Activated T-cell treated with anti-CD3 and anti-CD28 coated beads, Interleukin-2, amount 50 U/mL, for 72 hours (primary cell): ENCODE measurements around the gene SPATA12. TPM values are rescaled to one million over a fixed set of nuclear protein-coding genes. Genes with fewer than 3 reads are reported as not detected.

Experiments
- ATAC-seq, 2 donors: fragments of 150-1000 bp; cut with Tn5 transposase; replicated peaks in 1 of 2; 2 replicates each; pipeline ENCODE4 v1.10.0; 2021; ENCODE audit warnings: moderate library complexity in 2 of 2, mild to moderate bottlenecking in 1 of 2
- DNase-seq, 2 donors: peaks; one replicate each; pipeline ENCODE4 v3.0.0; 2021 to 2022; ENCODE audit warnings: mixed read lengths in 1 of 2
- H3K27ac Mint-ChIP-seq: one replicate; pipeline ENCODE4 v1.8.0; 2022; ENCODE audit warnings: mild to moderate bottlenecking, moderate library complexity, mixed read lengths
- H3K27me3 Mint-ChIP-seq: one replicate; pipeline ENCODE4 v1.8.0; 2022; ENCODE audit warnings: low read depth, mixed read lengths
- H3K36me3 Mint-ChIP-seq, 2 donors: one replicate each; pipeline ENCODE4 v1.8.0; 2022; ENCODE audit warnings: mixed read lengths in 2 of 2, mild to moderate bottlenecking in 1 of 2; ENCODE audit not compliant: insufficient read depth in 2 of 2
- H3K4me1 Mint-ChIP-seq: one replicate; pipeline ENCODE4 v1.8.0; 2022; ENCODE audit warnings: low read depth, mixed read lengths
- H3K4me3 Mint-ChIP-seq, 2 donors: one replicate each; pipeline ENCODE4 v1.8.0; 2022; ENCODE audit warnings: mild to moderate bottlenecking in 2 of 2, mixed read lengths in 2 of 2, moderate library complexity in 2 of 2
- H3K9me3 Mint-ChIP-seq, 2 donors: one replicate each; pipeline ENCODE4 v1.8.0; 2022; ENCODE audit warnings: mixed read lengths in 2 of 2
- total RNA-seq, 2 donors: library from RNA; stranded (reverse); gene quantifications; one replicate each; pipeline ENCODE4 v1.2.3, GENCODE V29; 2022

SPATA12 gene, protein sequence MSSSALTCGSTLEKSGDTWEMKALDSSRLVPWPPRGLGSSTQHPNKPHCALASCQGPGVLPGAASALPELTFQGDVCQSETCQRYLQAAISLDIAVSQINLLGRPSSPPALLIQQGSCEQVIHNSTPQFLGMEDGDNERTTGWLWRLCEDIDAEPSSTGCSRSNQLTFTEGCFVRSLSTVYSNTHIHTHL
- total RNA-seq = not detected

- Mint-ChIP-seq H3K9me3 (no peaks in the 10 kb centered on the region), H3K36me3 (no peaks in the 10 kb centered on the region), H3K27me3 (no peaks in the 10 kb centered on the region), H3K4me3 (no peak within 1 kb of the TSS), H3K27ac (no peak within 1 kb of the TSS), H3K4me1 (no peaks in the 10 kb centered on the region)
- ATAC-seq = no peak
- no peak for DNase-seq
These were observed at the start of gene SPATA12 for GRCh38 chr3:57060089-57060821. SPATA12 (plus strand) TSS chr3:57060664; CDS start chr3:57073695, 13,031 bp downstream.

DNA sequence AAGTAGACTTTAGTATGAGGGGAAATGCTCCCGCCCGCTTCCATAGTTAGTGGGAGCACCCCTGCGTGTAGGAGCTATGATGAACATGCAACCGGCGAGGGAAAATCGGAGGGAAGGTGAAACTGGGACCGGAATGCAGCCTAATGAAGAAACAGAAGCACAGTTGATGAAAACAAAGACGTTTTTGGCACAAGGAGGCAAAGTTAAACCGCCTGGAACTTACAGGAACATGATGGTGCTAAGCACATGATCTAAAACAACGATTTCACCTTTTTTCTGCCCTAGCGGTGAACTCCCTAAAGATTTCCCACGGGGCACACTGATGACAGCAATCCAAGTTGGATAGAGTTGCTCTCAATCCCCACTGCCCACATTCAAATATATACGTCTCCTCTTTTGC lies 49.4 kb upstream of the SPATA12 start:
- H3K4me3 Mint-ChIP-seq = no peak overlapping the region
- DNase-seq (no peak), ATAC-seq (no peak)
- H3K9me3 Mint-ChIP-seq = no peaks in the 10 kb centered on the region
- H3K36me3 Mint-ChIP-seq = no peaks in the 10 kb centered on the region
- no peaks in the 10 kb centered on the region for H3K27me3 Mint-ChIP-seq
- peaks cover 5% of the 10 kb centered on the region for H3K4me1 Mint-ChIP-seq
- no peak overlapping the region for H3K27ac Mint-ChIP-seq

DNA sequence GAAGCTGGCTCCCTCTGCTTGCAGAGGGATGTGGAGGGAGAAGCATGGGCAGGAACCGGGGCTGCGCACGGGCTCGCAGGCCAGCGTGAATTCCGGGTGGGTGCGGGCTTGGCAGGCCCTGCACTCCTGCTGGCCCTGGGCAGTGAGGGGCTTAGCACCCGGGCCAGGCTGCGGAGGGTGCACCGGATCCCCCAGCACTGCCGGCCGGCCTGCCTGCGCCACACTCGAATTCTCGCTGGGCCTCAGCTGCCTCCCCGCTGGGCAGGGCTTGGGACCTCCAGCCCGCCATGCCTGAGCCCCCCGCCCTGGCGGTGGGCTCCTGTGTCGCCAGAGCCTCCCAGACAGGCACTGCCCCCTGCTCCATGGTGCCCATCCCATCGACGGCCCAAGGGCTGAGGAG lies 47.6 kb upstream of the SPATA12 start:
- H3K9me3 Mint-ChIP-seq = no peaks in the 10 kb centered on the region
- ATAC-seq (no peak), DNase-seq (no peak)
- H3K4me3 Mint-ChIP-seq = no peak overlapping the region
- no peaks in the 10 kb centered on the region for H3K4me1 Mint-ChIP-seq
- no peaks in the 10 kb centered on the region for H3K36me3 Mint-ChIP-seq
- H3K27me3 Mint-ChIP-seq = no peaks in the 10 kb centered on the region
- no peak overlapping the region for H3K27ac Mint-ChIP-seq

- H3K36me3 Mint-ChIP-seq = no peaks in the 10 kb centered on the region
- no peak overlapping the region for H3K4me3 Mint-ChIP-seq
- H3K9me3 Mint-ChIP-seq = no peaks in the 10 kb centered on the region
- H3K27ac Mint-ChIP-seq = no peak overlapping the region
- no peak for ATAC-seq
- DNase-seq = no peak
- H3K4me1 Mint-ChIP-seq = no peaks in the 10 kb centered on the region
- H3K27me3 Mint-ChIP-seq = no peaks in the 10 kb centered on the region
These were observed 45.1 kb upstream of the SPATA12 start for GRCh38 chr3:57015350-57015729.

GRCh38 chr3:57015912-57016311 lies 44.6 kb upstream of the SPATA12 start:
- Mint-ChIP-seq H3K27ac (no peak overlapping the region), H3K9me3 (no peaks in the 10 kb centered on the region), H3K4me3 (no peak overlapping the region), H3K36me3 (no peaks in the 10 kb centered on the region), H3K4me1 (no peaks in the 10 kb centered on the region), H3K27me3 (no peaks in the 10 kb centered on the region)
- ATAC-seq (no peak), DNase-seq (no peak)

DNA sequence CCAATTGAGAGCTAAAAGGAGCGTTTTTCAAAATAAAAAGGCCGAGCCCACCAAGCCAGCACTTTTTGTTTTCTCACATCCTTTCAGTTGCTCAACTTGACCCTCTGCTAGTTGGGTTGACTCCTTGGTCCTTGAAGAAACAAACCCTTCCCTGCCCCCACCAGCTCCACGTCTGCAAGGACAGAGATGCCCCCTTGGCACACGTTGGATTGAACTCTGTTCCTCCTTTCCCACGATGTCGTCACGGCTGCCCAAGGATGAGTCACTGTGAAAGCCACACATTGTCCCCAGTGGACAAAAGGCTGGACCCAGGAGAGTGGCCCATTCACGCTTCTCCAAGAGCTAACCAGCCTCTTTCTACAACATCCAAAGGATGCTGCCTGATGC lies 43.0 kb upstream of the SPATA12 start:
- no peak overlapping the region for H3K27ac Mint-ChIP-seq
- ATAC-seq (no peak), DNase-seq (no peak)
- no peak overlapping the region for H3K4me3 Mint-ChIP-seq
- H3K9me3 Mint-ChIP-seq = no peaks in the 10 kb centered on the region
- H3K27me3 Mint-ChIP-seq = peaks cover under 1% of the 10 kb centered on the region
- H3K36me3 Mint-ChIP-seq = no peaks in the 10 kb centered on the region
- H3K4me1 Mint-ChIP-seq = no peaks in the 10 kb centered on the region

- peaks cover 9% of the 10 kb centered on the region for H3K27me3 Mint-ChIP-seq
- no peak for DNase-seq
- H3K4me1 Mint-ChIP-seq = no peaks in the 10 kb centered on the region
- no peaks in the 10 kb centered on the region for H3K9me3 Mint-ChIP-seq
- H3K27ac Mint-ChIP-seq = no peak overlapping the region
- H3K4me3 Mint-ChIP-seq = no peak overlapping the region
- ATAC-seq = no peak
- H3K36me3 Mint-ChIP-seq = no peaks in the 10 kb centered on the region
These were observed 42.2 kb upstream of the SPATA12 start for GRCh38 chr3:57018246-57018645.

GRCh38 chr3:57019057-57019456 lies 41.4 kb upstream of the SPATA12 start:
- DNase-seq (no peak), ATAC-seq (no peak)
- Mint-ChIP-seq H3K36me3 (no peaks in the 10 kb centered on the region), H3K27ac (no peak overlapping the region), H3K9me3 (no peaks in the 10 kb centered on the region), H3K4me3 (no peak overlapping the region), H3K4me1 (no peaks in the 10 kb centered on the region), H3K27me3 (peaks cover 12% of the 10 kb centered on the region)

DNA sequence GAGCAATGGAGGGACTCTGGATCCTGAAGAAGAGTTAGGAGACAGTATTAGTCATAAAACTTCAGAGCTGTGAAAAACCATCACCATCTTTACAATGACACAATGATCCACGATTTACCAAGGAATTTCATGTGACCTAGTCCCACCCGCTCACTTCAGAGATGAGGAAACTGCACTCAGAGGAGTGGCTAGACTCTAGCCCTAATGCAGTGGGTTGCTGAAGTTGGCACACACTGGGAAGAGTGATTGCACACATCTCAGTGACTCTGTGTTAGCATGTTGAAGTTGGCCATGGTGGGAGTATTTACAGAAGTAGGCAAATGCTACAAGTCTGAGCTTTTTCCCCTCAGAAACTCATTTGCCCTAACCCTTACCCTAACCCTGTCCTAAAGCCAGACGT lies 35.2 kb upstream of the SPATA12 start:
- ATAC-seq (no peak), DNase-seq (no peak)
- Mint-ChIP-seq H3K4me3 (no peak overlapping the region), H3K4me1 (no peaks in the 10 kb centered on the region), H3K27ac (no peak overlapping the region), H3K27me3 (peaks cover 12% of the 10 kb centered on the region), H3K36me3 (no peaks in the 10 kb centered on the region), H3K9me3 (no peaks in the 10 kb centered on the region)

- Mint-ChIP-seq H3K27ac (no peak overlapping the region), H3K27me3 (peaks cover 12% of the 10 kb centered on the region), H3K4me3 (no peak overlapping the region), H3K4me1 (no peaks in the 10 kb centered on the region), H3K9me3 (no peaks in the 10 kb centered on the region), H3K36me3 (no peaks in the 10 kb centered on the region)
- no peak for ATAC-seq
- no peak for DNase-seq
These were observed 33.5 kb upstream of the SPATA12 start for GRCh38 chr3:57026944-57027343.

DNA sequence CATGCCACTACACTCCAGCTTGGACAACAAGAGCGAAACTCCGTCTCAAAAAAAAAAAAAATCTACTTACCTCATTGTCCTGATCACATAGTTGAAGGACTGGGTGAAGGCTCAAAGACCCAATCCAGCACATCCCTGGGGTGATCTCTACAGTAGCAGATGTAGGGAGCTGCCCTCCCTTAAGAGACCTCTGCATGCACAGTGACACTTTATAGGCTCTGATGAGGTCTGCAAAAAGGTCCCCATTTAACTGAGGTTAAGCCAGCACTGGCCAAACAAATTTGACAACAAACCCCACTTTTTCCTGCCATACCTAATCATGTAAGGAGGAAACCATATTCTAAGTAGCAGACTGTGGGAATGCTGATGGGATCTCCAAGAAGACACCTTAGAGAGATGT lies 31.1 kb upstream of the SPATA12 start:
- Mint-ChIP-seq H3K27me3 (peaks cover 12% of the 10 kb centered on the region), H3K4me1 (no peaks in the 10 kb centered on the region), H3K36me3 (no peaks in the 10 kb centered on the region), H3K4me3 (no peak overlapping the region), H3K27ac (no peak overlapping the region), H3K9me3 (no peaks in the 10 kb centered on the region)
- no peak for DNase-seq
- ATAC-seq = no peak

DNA sequence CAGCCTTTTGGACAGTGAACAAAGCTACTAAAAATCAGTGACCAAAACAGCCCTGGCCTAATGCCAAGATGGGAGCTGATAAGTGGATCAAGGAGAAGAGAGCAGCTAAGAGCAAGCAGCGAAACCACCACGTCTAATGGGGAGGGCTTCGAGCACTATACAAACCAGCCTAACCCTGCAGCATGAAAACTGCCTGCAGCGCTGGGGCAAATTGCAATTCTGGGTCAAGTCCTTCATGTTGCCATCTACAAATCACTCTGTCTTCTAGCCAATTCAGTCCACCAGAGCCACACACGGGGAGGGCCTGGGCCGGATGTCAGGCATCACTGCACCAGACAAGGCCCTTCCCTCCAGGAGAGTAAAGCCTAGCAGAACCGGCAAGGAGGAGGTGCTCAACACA lies 30.5 kb upstream of the SPATA12 start:
- H3K9me3 Mint-ChIP-seq = no peaks in the 10 kb centered on the region
- H3K36me3 Mint-ChIP-seq = no peaks in the 10 kb centered on the region
- ATAC-seq (no peak), DNase-seq (no peak)
- peaks cover 12% of the 10 kb centered on the region for H3K27me3 Mint-ChIP-seq
- no peak overlapping the region for H3K27ac Mint-ChIP-seq
- no peak overlapping the region for H3K4me3 Mint-ChIP-seq
- no peaks in the 10 kb centered on the region for H3K4me1 Mint-ChIP-seq

DNA sequence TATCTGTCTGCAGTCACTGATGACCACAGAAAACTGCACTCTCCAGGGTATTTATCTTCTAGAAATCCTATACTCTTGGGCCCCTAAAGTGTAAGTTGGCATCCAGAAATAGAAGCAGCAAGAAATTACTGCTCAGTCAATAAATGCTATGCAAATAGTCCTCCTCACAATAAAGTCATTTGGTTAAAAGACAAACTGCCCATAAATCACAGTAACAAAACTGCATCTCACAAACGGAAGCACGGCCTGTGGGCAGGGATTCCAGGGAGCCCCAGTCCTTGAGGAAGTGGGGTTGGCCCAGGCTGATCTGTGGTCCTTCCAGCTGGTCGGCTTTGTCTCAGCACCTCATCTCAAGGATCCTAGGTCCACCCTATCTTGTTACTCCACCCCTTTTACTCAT lies 29.7 kb upstream of the SPATA12 start:
- no peak overlapping the region for H3K4me3 Mint-ChIP-seq
- no peaks in the 10 kb centered on the region for H3K4me1 Mint-ChIP-seq
- no peaks in the 10 kb centered on the region for H3K36me3 Mint-ChIP-seq
- H3K27me3 Mint-ChIP-seq = peaks cover 12% of the 10 kb centered on the region
- H3K9me3 Mint-ChIP-seq = no peaks in the 10 kb centered on the region
- ATAC-seq (no peak), DNase-seq (no peak)
- no peak overlapping the region for H3K27ac Mint-ChIP-seq
